Keratinocyte (primary cell): ENCODE measurements around the gene WDR44. TPM values are rescaled to one million over a fixed set of nuclear protein-coding genes. Genes with fewer than 3 reads are reported as not detected.
A peak's percentile ranks its signal among the peaks of the same experiment; 100 is the strongest.

ENCODE experiments used
- DNase-seq: peaks from one replicate; pipeline ENCODE4 v3.0.0-alpha.2; 2011; ENCODE audit warnings: low read depth, missing footprints, low spot score
- FAIRE-seq: peaks from 2 replicates; lab custom pipeline; 2011; peaks lifted over from hg19 to GRCh38; lab: Jason Lieb, UNC
- H2AFZ ChIP-seq: 2 replicates; pipeline ENCODE4 v1.6.0; 2012; ENCODE audit warnings: low read length, control low read depth, inconsistent platforms; ENCODE audit not compliant: control insufficient read depth
- H3K27ac ChIP-seq: 2 replicates; pipeline ENCODE4 v1.5.1; 2011; ENCODE audit warnings: low read length; ENCODE audit not compliant: control insufficient read depth, insufficient read depth
- H3K27me3 ChIP-seq: 3 replicates; pipeline ENCODE4 v1.6.0; 2011; ENCODE audit warnings: low read length; ENCODE audit not compliant: control insufficient read depth, insufficient read depth; ENCODE audit errors: extremely low read depth
- H3K36me3 ChIP-seq, 2 experiments: 2 replicates in 1 of 2; 3 replicates in 1 of 2; pipeline ENCODE4 v1.5.1; 2011; ENCODE audit warnings: low read length in 2 of 2, mild to moderate bottlenecking in 1 of 2; ENCODE audit not compliant: control insufficient read depth in 2 of 2, insufficient read depth in 2 of 2; ENCODE audit errors: extremely low read depth in 1 of 2
- H3K4me1 ChIP-seq: 3 replicates; pipeline ENCODE4 v1.5.1; 2011; ENCODE audit warnings: low read length; ENCODE audit not compliant: control insufficient read depth, insufficient read depth; ENCODE audit errors: extremely low read depth
- H3K4me2 ChIP-seq: 3 replicates; pipeline ENCODE4 v1.6.0; 2011; ENCODE audit warnings: low read depth, low read length; ENCODE audit not compliant: control insufficient read depth, insufficient read depth; ENCODE audit errors: extremely low read depth
- H3K4me3 ChIP-seq, 3 experiments: fragments of 200-600 bp in 1 of 3; sonication (generic) in 1 of 3; 2 replicates in 2 of 3; 3 replicates in 1 of 3; pipeline ENCODE4 v1.5.1; 2011 to 2016; ENCODE audit warnings: low read length in 3 of 3, mild to moderate bottlenecking in 3 of 3, control low read depth in 2 of 3, inconsistent platforms in 1 of 3, low read depth in 1 of 3, mixed read lengths in 1 of 3, mixed run types in 1 of 3, moderate library complexity in 1 of 3; ENCODE audit not compliant: control insufficient read depth in 2 of 3, insufficient read depth in 2 of 3; ENCODE audit errors: extremely low read depth in 1 of 3
- H3K79me2 ChIP-seq: 2 replicates; pipeline ENCODE4 v1.6.0; 2012; ENCODE audit warnings: low read length; ENCODE audit not compliant: control insufficient read depth, insufficient read depth
- H3K9ac ChIP-seq: 3 replicates; pipeline ENCODE4 v1.6.0; 2011; ENCODE audit warnings: low read length; ENCODE audit not compliant: control insufficient read depth, insufficient read depth; ENCODE audit errors: extremely low read depth
- H3K9me1 ChIP-seq: 3 replicates; pipeline ENCODE4 v1.6.0; 2011; ENCODE audit warnings: low read length; ENCODE audit not compliant: control insufficient read depth, insufficient read depth; ENCODE audit errors: extremely low read depth
- H3K9me3 ChIP-seq: 2 replicates; pipeline ENCODE4 v1.5.1; 2012; ENCODE audit warnings: low read depth, low read length; ENCODE audit not compliant: control insufficient read depth
- H4K20me1 ChIP-seq: 3 replicates; pipeline ENCODE4 v1.6.0; 2011; ENCODE audit warnings: low read length; ENCODE audit not compliant: control insufficient read depth, insufficient read depth; ENCODE audit errors: extremely low read depth
- EZH2 ChIP-seq: IDR thresholded peaks from one replicate; pipeline ENCODE4 v1.6.1; 2012; ENCODE audit warnings: inconsistent platforms, mild to moderate bottlenecking, low read length, moderate library complexity
- dilution Hi-C: fragments of 300-500 bp; cut with MboI; formaldehyde crosslinking; loops from one replicate; pipeline ENCODE4 v1.7.0; 2020; ENCODE audit warnings: low sequenced_read_pairs; ENCODE audit not compliant: extremely low pct_ligation_motif_present
- polyA plus RNA-seq, 5 experiments: library from polyadenylated mRNA; depleted of rRNA in 3 of 5; stranded (reverse) in 3 of 5; stranded (forward) in 1 of 5; unstranded in 1 of 5; fragments of >200 nt; gene quantifications; 1 replicate in 1 of 5; 2 replicates in 3 of 5; 3 replicates in 1 of 5; pipeline versions ENCODE4 v1.2.1 to v1.2.3, GENCODE V29; 2011 to 2012; ENCODE audit warnings: missing spikeins in 2 of 5, low read depth in 1 of 5, low replicate concordance in 1 of 5
- TF ChIP-seq, protein P1 (sequence below), 3 experiments: IDR thresholded peaks in 1 of 3; conservative IDR thresholded peaks in 1 of 3; optimal IDR thresholded peaks in 1 of 3; 2 replicates in 2 of 3; 3 replicates in 1 of 3; pipeline versions ENCODE3 to v1.5.1; 2011; ENCODE audit warnings: low read length in 3 of 3, mild to moderate bottlenecking in 3 of 3, moderate library complexity in 2 of 3, control low read depth in 1 of 3, inconsistent platforms in 1 of 3; ENCODE audit not compliant: insufficient read depth in 2 of 3; ENCODE audit errors: extremely low read depth in 1 of 3

The WDR44 gene
- polyA plus RNA-seq, 1 donor (not counting 4 experiments of a cell fraction or from before 2014, with no cell fraction given), result 22.9 TPM

DNA sequence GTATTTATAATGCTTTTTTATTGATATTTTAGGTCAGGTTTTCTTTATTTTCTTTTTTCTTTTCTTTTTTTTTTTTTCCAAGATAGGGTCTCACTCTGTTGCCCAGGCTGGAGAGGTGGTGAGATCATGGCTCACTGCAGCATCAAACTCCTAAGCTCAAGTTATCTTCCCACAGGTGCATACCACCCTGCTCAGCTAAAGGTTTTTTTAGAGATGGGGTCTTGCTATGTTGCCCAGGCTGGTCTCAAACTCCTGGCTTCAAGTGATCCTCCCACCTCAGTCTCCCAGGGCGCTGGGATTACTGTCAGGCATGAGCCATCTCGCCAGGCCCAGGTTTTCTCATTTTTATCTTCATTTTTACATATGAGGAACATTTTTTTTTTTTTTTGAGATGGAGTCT, 3.3 kb downstream of the WDR44 start:
- no peak overlapping the region for H3K4me3 ChIP-seq
- no peaks in the 10 kb centered on the region for H3K36me3 ChIP-seq
- H4K20me1 ChIP-seq, result no peaks in the 10 kb centered on the region
- H3K27me3 ChIP-seq, result no peaks in the 10 kb centered on the region
- no peak overlapping the region for H3K4me2 ChIP-seq
- peaks cover 62% of the 10 kb centered on the region for H3K79me2 ChIP-seq
- TF ChIP-seq, protein P1, sequence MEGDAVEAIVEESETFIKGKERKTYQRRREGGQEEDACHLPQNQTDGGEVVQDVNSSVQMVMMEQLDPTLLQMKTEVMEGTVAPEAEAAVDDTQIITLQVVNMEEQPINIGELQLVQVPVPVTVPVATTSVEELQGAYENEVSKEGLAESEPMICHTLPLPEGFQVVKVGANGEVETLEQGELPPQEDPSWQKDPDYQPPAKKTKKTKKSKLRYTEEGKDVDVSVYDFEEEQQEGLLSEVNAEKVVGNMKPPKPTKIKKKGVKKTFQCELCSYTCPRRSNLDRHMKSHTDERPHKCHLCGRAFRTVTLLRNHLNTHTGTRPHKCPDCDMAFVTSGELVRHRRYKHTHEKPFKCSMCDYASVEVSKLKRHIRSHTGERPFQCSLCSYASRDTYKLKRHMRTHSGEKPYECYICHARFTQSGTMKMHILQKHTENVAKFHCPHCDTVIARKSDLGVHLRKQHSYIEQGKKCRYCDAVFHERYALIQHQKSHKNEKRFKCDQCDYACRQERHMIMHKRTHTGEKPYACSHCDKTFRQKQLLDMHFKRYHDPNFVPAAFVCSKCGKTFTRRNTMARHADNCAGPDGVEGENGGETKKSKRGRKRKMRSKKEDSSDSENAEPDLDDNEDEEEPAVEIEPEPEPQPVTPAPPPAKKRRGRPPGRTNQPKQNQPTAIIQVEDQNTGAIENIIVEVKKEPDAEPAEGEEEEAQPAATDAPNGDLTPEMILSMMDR (optimal IDR thresholded peaks at IDR 0.05 in 1 of 3, IDR thresholded peaks at IDR 0.05 in 1 of 3, conservative IDR thresholded peaks at IDR 0.05 in 1 of 3; ENCODE audit: extremely low read depth in 1 of 3, insufficient read depth in 2 of 3, low read length in 3 of 3), result no peak
- no peak for TF ChIP-seq EZH2
- DNase-seq, result no peak
- no peak overlapping the region for H3K9ac ChIP-seq
- no peak for FAIRE-seq
- H3K9me3 ChIP-seq, result no peaks in the 10 kb centered on the region
- H2AFZ ChIP-seq, result no peak overlapping the region
- dilution Hi-C loops, result no loop called here
- no peak overlapping the region for H3K27ac ChIP-seq
- H3K9me1 ChIP-seq, result no peaks in the 10 kb centered on the region
- peaks cover 21% of the 10 kb centered on the region for H3K4me1 ChIP-seq

DNA sequence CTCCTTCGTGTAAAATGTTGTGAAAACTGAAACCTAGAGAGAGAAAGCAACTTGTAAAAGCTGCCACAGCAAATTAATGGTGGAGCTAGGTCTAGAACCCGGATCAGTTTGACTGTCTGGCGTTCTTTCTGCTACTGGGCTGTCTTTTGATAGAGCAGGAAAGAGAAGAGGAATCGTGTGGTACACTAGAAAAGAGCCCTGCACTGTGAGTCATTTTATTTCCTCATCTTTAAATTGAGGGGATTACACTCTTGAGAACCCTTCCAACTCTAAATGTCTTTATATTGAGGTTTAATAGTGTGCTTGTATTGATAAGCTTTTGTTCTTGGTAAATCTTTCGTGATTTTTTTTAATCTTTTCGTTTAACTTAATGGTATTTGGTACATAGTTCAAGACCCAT, 4.3 kb downstream of the WDR44 start:
- dilution Hi-C loops, result no loop called here
- no peaks in the 10 kb centered on the region for H3K9me3 ChIP-seq
- no peak overlapping the region for H3K9ac ChIP-seq
- FAIRE-seq (no peak), DNase-seq (no peak)
- H2AFZ ChIP-seq, result no peak overlapping the region
- H3K9me1 ChIP-seq, result no peaks in the 10 kb centered on the region
- H3K36me3 ChIP-seq, result no peaks in the 10 kb centered on the region
- H4K20me1 ChIP-seq, result no peaks in the 10 kb centered on the region
- H3K27ac ChIP-seq, result no peak overlapping the region
- peaks cover 71% of the 10 kb centered on the region for H3K79me2 ChIP-seq
- no peaks in the 10 kb centered on the region for H3K27me3 ChIP-seq
- peaks cover 23% of the 10 kb centered on the region for H3K4me1 ChIP-seq
- peak overlapping the region; percentile 23 for H3K4me2 ChIP-seq
- TF ChIP-seq EZH2, result no peak
- TF ChIP-seq, protein P1 (optimal IDR thresholded peaks at IDR 0.05 in 1 of 3, IDR thresholded peaks at IDR 0.05 in 1 of 3, conservative IDR thresholded peaks at IDR 0.05 in 1 of 3; ENCODE audit: extremely low read depth in 1 of 3, insufficient read depth in 2 of 3, low read length in 3 of 3), result no peak
- H3K4me3 ChIP-seq, result no peak overlapping the region
